Measurements from ENCODE around the gene VEPH1. TPM values are rescaled to one million over a fixed set of nuclear protein-coding genes. Genes with fewer than 3 reads are reported as not detected.

VEPH1 gene
- total RNA-seq, 1 experiment from 2014 or later, result 0.51 TPM

GRCh38 chr3:157540656-157541055, 37.4 kb upstream of the VEPH1 start:
- BruUV-seq (replicated peaks), result no TSS peak
- in situ Hi-C loops (cut with HindIII; ENCODE audit: low pct_unique_long_range_greater_than_20kb, low sequenced_read_pairs) (no loop called here), intact Hi-C loops (cut with micrococcal nuclease; ENCODE audit: unreplicated experiment) (no loop called here)
- POLR2A ChIA-PET, result no interaction called here
- H3K9me3 ChIP-seq (ENCODE audit: control insufficient read depth, insufficient read depth, low read depth, low read length), result no peaks in the 10 kb centered on the region; the same call in 1 of the 2 replicates
- TF ChIP-seq TCF7L2 (IDR thresholded peaks at IDR 0.05; ENCODE audit: low read depth, low read length) (no peak), SIN3A (IDR thresholded peaks at IDR 0.05; ENCODE audit: borderline replicate concordance, insufficient read depth, low read depth, low read length) (no peak), POLR2AphosphoS5 (IDR thresholded peaks at IDR 0.05; ENCODE audit: low read depth, low read length) (no peak), CTCF (IDR thresholded peaks at IDR 0.05) (no peak), REST (IDR thresholded peaks at IDR 0.05; ENCODE audit: insufficient read depth in 1 of 2, low read depth in 2 of 2, low read length in 1 of 2) (no peak)
- no peak overlapping the region for H3K4me3 ChIP-seq (ENCODE audit: low read depth in 2 of 2, low read length in 2 of 2)
- DNase-seq (ENCODE audit: low read depth, low spot score), result no peak
- H3K27me3 ChIP-seq (ENCODE audit: control insufficient read depth, insufficient read depth, low read length), result peaks cover 17% of the 10 kb centered on the region; the same call in 1 of the 2 replicates
- H3K4me1 ChIP-seq (ENCODE audit: control insufficient read depth, insufficient read depth, low read length), result no peaks in the 10 kb centered on the region
- H3K27ac ChIP-seq (ENCODE audit: low read length), result no peak overlapping the region
- H3K36me3 ChIP-seq (ENCODE audit: control insufficient read depth, insufficient read depth, low read length), result no peaks in the 10 kb centered on the region
- ATAC-seq, result no peak
- CTCF ChIA-PET, result no interaction called here

- H3K4me1 ChIP-seq (ENCODE audit: control insufficient read depth, insufficient read depth, low read length), result no peaks in the 10 kb centered on the region
- TF ChIP-seq POLR2AphosphoS5 (IDR thresholded peaks at IDR 0.05; ENCODE audit: low read depth, low read length) (no peak), REST (IDR thresholded peaks at IDR 0.05; ENCODE audit: insufficient read depth in 1 of 2, low read depth in 2 of 2, low read length in 1 of 2) (no peak), CTCF (IDR thresholded peaks at IDR 0.05) (no peak), SIN3A (IDR thresholded peaks at IDR 0.05; ENCODE audit: borderline replicate concordance, insufficient read depth, low read depth, low read length) (no peak), TCF7L2 (IDR thresholded peaks at IDR 0.05; ENCODE audit: low read depth, low read length) (no peak)
- H3K9me3 ChIP-seq (ENCODE audit: control insufficient read depth, insufficient read depth, low read depth, low read length), result no peaks in the 10 kb centered on the region
- H3K27me3 ChIP-seq (ENCODE audit: control insufficient read depth, insufficient read depth, low read length), result peaks cover 10% of the 10 kb centered on the region; the same call in 1 of the 2 replicates
- ATAC-seq (no peak), DNase-seq (ENCODE audit: low read depth, low spot score) (no peak)
- in situ Hi-C loops (cut with HindIII; ENCODE audit: low pct_unique_long_range_greater_than_20kb, low sequenced_read_pairs), result no loop called here
- intact Hi-C loops (cut with micrococcal nuclease; ENCODE audit: unreplicated experiment), result loop anchor here (10.0 kb wide), 1 partner anchor 999 kb away; no protein-coding TSS in a partner anchor
- no peak overlapping the region for H3K4me3 ChIP-seq (ENCODE audit: low read depth in 2 of 2, low read length in 2 of 2)
- CTCF ChIA-PET, result no interaction called here
- H3K27ac ChIP-seq (ENCODE audit: low read length), result no peak overlapping the region
- no TSS peak for BruUV-seq (replicated peaks)
- POLR2A ChIA-PET, result no interaction called here
- H3K36me3 ChIP-seq (ENCODE audit: control insufficient read depth, insufficient read depth, low read length), result no peaks in the 10 kb centered on the region
Observed at GRCh38 chr3:157535667-157536066, 32.5 kb upstream of the VEPH1 start.
